SU-DHL-6 (cell line): Measurements from ENCODE around the gene PROKR1.

Experiments used
- H2AFZ ChIP-seq: fragments of 200-600 bp; sonication (generic); 2 replicates; pipeline ENCODE4 v1.6.1; 2014; ENCODE audit warnings: low read depth, mild to moderate bottlenecking, moderate library complexity, mixed read lengths, antibody characterized with exemption, low read length; ENCODE audit not compliant: severe bottlenecking
- H3F3A ChIP-seq: fragments of 200-600 bp; shearing (Covaris generic); 2 replicates; pipeline ENCODE4 v1.6.0; 2016; ENCODE audit warnings: antibody characterized with exemption, mild to moderate bottlenecking; ENCODE audit not compliant: insufficient read depth
- H3K27ac ChIP-seq: fragments of 200-600 bp; sonication (generic); 2 replicates; pipeline ENCODE4 v1.5.1; 2016; ENCODE audit warnings: low read depth, mild to moderate bottlenecking, low read length, moderate library complexity, mixed read lengths
- H3K27me3 ChIP-seq: fragments of 200-600 bp; sonication (generic), shearing (Covaris generic); 2 replicates; pipeline ENCODE4 v1.6.0; 2014; ENCODE audit warnings: mild to moderate bottlenecking, low read length
- H3K36me3 ChIP-seq: fragments of 200-600 bp; sonication (generic); 2 replicates; pipeline ENCODE4 v1.6.1; 2014; ENCODE audit warnings: mild to moderate bottlenecking, low read length, mixed read lengths
- H3K4me2 ChIP-seq: fragments of 300-600, 200-600 bp; shearing (Covaris generic), sonication (generic); 2 replicates; pipeline ENCODE4 v1.6.0; 2014; ENCODE audit warnings: low read length, low read depth, mild to moderate bottlenecking; ENCODE audit not compliant: poor library complexity, severe bottlenecking
- H3K4me3 ChIP-seq: fragments of 200-600 bp; sonication (generic); 2 replicates; pipeline ENCODE4 v1.5.1; 2014; ENCODE audit warnings: antibody characterized with exemption, low read length, mild to moderate bottlenecking, mixed read lengths; ENCODE audit not compliant: insufficient read depth, poor library complexity, severe bottlenecking
- H3K79me2 ChIP-seq: fragments of 200-600 bp; sonication (generic); 2 replicates; pipeline ENCODE4 v1.6.1; 2014; ENCODE audit warnings: mild to moderate bottlenecking, low read length, moderate library complexity; ENCODE audit not compliant: insufficient read depth
- H3K9ac ChIP-seq: fragments of 200-600 bp; sonication (generic); 2 replicates; pipeline ENCODE4 v1.7.0; 2014; ENCODE audit warnings: mild to moderate bottlenecking, low read length
- H3K9me2 ChIP-seq: fragments of 200-600 bp; sonication (generic); replicated peaks from 2 replicates; pipeline ENCODE4 v1.6.1; 2014; ENCODE audit warnings: low read length; ENCODE audit not compliant: insufficient read depth
- H3K9me3 ChIP-seq: fragments of 200-600 bp; sonication (generic); 2 replicates; pipeline ENCODE4 v1.6.1; 2014; ENCODE audit warnings: low read length, mixed read lengths; ENCODE audit not compliant: insufficient read depth
- H4K20me1 ChIP-seq: fragments of 200-600 bp; sonication (generic); 2 replicates; pipeline ENCODE4 v1.6.1; 2014; ENCODE audit warnings: low read depth, mild to moderate bottlenecking, antibody characterized with exemption, low read length, moderate library complexity, mixed read lengths
- CTCF ChIP-seq: fragments of 200-600 bp; sonication (generic); IDR thresholded peaks from one replicate; pipeline ENCODE4 v1.5.1; 2017; ENCODE audit warnings: antibody characterized with exemption, mild to moderate bottlenecking, low read length, moderate library complexity; ENCODE audit not compliant: insufficient read depth, poor library complexity, severe bottlenecking
- EZH2phosphoT487 ChIP-seq: fragments of 200-600 bp; sonication (generic), shearing (Covaris generic); conservative IDR thresholded peaks from 2 replicates; pipeline ENCODE4 v1.6.1; 2018; ENCODE audit warnings: mild to moderate bottlenecking, antibody characterized with exemption, low read length, moderate library complexity, mixed read lengths

The PROKR1 gene

GRCh38 chr2:68696554-68696953, 53.2 kb downstream of the PROKR1 start:
- Histone ChIP-seq H2AFZ (no peak overlapping the region), H3K9me3 (no peaks in the 10 kb centered on the region), H3K4me3 (no peak overlapping the region), H3F3A (no peaks in the 10 kb centered on the region), H3K79me2 (no peaks in the 10 kb centered on the region), H3K4me2 (no peak overlapping the region), H4K20me1 (no peaks in the 10 kb centered on the region), H3K36me3 (peaks cover 8% of the 10 kb centered on the region; the same call in 1 of the 2 replicates), H3K27me3 (no peaks in the 10 kb centered on the region), H3K9ac (no peak overlapping the region), H3K9me2 (no peaks in the 10 kb centered on the region), H3K27ac (no peak overlapping the region)
- TF ChIP-seq CTCF, result no peak

GRCh38 chr2:68698567-68699377, 55.4 kb downstream of the PROKR1 start:
- TF ChIP-seq EZH2phosphoT487, result no peak
- TF ChIP-seq CTCF, result no peak
- Histone ChIP-seq H3F3A (no peaks in the 10 kb centered on the region), H3K27me3 (no peaks in the 10 kb centered on the region), H2AFZ (no peak overlapping the region), H3K36me3 (peaks cover 8% of the 10 kb centered on the region; the same call in 1 of the 2 replicates), H3K79me2 (no peaks in the 10 kb centered on the region), H4K20me1 (no peaks in the 10 kb centered on the region), H3K4me2 (no peak overlapping the region), H3K27ac (no peak overlapping the region), H3K4me3 (no peak overlapping the region), H3K9me2 (no peaks in the 10 kb centered on the region), H3K9me3 (no peaks in the 10 kb centered on the region), H3K9ac (no peak overlapping the region)

DNA sequence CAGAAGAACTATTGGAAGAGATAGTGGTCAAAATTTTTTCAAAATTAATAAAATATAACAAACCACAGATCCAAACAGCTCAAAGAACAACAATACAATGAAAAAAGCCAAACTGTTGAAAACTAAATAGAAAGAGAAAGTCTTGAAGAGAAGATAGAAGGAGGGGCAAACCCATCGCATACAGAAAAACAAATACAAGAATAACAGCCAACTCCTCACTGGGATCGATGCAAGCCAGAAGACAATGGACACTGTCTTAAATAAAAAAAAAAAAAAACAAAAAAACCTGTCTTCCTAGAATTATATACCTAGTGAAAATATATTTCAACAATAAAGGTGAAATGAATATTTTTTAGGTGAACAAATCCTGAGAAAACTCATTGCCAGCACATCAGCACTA, 57.2 kb downstream of the PROKR1 start:
- peaks cover 8% of the 10 kb centered on the region; the same call in 1 of the 2 replicates for H3K36me3 ChIP-seq
- H3K9me2 ChIP-seq, result no peaks in the 10 kb centered on the region
- no peaks in the 10 kb centered on the region for H4K20me1 ChIP-seq
- no peaks in the 10 kb centered on the region for H3K9me3 ChIP-seq
- H3K79me2 ChIP-seq, result no peaks in the 10 kb centered on the region
- H3K27ac ChIP-seq, result no peak overlapping the region
- H3K4me3 ChIP-seq, result no peak overlapping the region
- H3K4me2 ChIP-seq, result no peak overlapping the region
- H3K27me3 ChIP-seq, result no peaks in the 10 kb centered on the region
- H2AFZ ChIP-seq, result no peak overlapping the region
- no peak for TF ChIP-seq EZH2phosphoT487
- TF ChIP-seq CTCF, result no peak
- H3K9ac ChIP-seq, result no peak overlapping the region
- H3F3A ChIP-seq, result no peaks in the 10 kb centered on the region
